ENCODE data around the gene TMEM179. TPM values are rescaled to one million over a fixed set of nuclear protein-coding genes. Genes with fewer than 3 reads are reported as not detected.

Gene TMEM179
- total and polyA plus RNA-seq, 7 experiments from 2014 or later, result 0.15 TPM; not detected in 6

- POLR2A ChIA-PET, result no interaction called here
These were observed 59.2 kb downstream of the TMEM179 start for GRCh38 chr14:104545151-104545941.

GRCh38 chr14:104544362-104544961 lies 60.1 kb downstream of the TMEM179 start:
- peaks cover 6 to 35% (median 11%) of the 10 kb centered on the region in 5 donors for H3K27me3 Mint-ChIP-seq
- H3K9me3 Mint-ChIP-seq, result peaks cover 0 to 1% (median 0%) of the 10 kb centered on the region in 11 donors
- ChIA-PET CTCF (no interaction called here), POLR2A (no interaction called here)
- Histone ChIP-seq H3K9me3 (ENCODE audit: control insufficient read depth in 2 of 3, low read length in 3 of 3) (no peaks in the 10 kb centered on the region), H3K27ac (ENCODE audit: low read depth, low read length) (no peak overlapping the region), H3K36me3 (ENCODE audit: control insufficient read depth in 2 of 3, insufficient read depth in 3 of 3, low read length in 3 of 3) (no peaks in the 10 kb centered on the region), H3K4me1 (ENCODE audit: control insufficient read depth in 2 of 2, insufficient read depth in 2 of 2, low read length in 2 of 2) (no peaks in the 10 kb centered on the region), H3K27me3 (ENCODE audit: control insufficient read depth in 2 of 2, insufficient read depth in 2 of 2, low read length in 2 of 2) (no peaks in the 10 kb centered on the region), H3K4me3 (ENCODE audit: low read length) (no peak overlapping the region)
- H3K4me3 Mint-ChIP-seq, result no peak overlapping the region
- ATAC-seq (no peak), DNase-seq (no peak)
- H3K4me1 Mint-ChIP-seq, result no peaks in the 10 kb centered on the region
- H3K27ac Mint-ChIP-seq, result no peak overlapping the region
- H3K36me3 Mint-ChIP-seq, result no peaks in the 10 kb centered on the region
- intact Hi-C loops (cut with micrococcal nuclease), result no loop called here

More at GRCh38 chr14:104545151-104545941, 59.2 kb downstream of the TMEM179 start:
- Histone ChIP-seq H3K27ac (ENCODE audit: low read depth, low read length) (no peak overlapping the region), H3K36me3 (ENCODE audit: control insufficient read depth in 2 of 3, insufficient read depth in 3 of 3, low read length in 3 of 3) (no peaks in the 10 kb centered on the region), H3K4me3 (ENCODE audit: low read length) (no peak overlapping the region), H3K4me1 (ENCODE audit: control insufficient read depth in 2 of 2, insufficient read depth in 2 of 2, low read length in 2 of 2) (no peaks in the 10 kb centered on the region), H3K9me3 (ENCODE audit: control insufficient read depth in 2 of 3, low read length in 3 of 3) (no peaks in the 10 kb centered on the region), H3K27me3 (ENCODE audit: control insufficient read depth in 2 of 2, insufficient read depth in 2 of 2, low read length in 2 of 2) (no peaks in the 10 kb centered on the region)
- Mint-ChIP-seq H3K27ac (no peak overlapping the region), H3K4me3 (no peak overlapping the region), H3K9me3 (peaks cover 0 to 3% (median 0%) of the 10 kb centered on the region in 11 donors), H3K36me3 (peaks cover 0 to 4% (median 0%) of the 10 kb centered on the region in 5 donors), H3K27me3 (peaks cover 4 to 42% (median 17%) of the 10 kb centered on the region in 5 donors), H3K4me1 (no peaks in the 10 kb centered on the region)
- CTCF ChIA-PET, result no interaction called here
- DNase-seq, result no peak
- no peak for ATAC-seq
- intact Hi-C loops (cut with micrococcal nuclease), result no loop called here

GRCh38 chr14:104542871-104543830 lies 61.4 kb downstream of the TMEM179 start:
- ChIA-PET CTCF (no interaction called here), POLR2A (no interaction called here)
- H3K4me3 ChIP-seq (ENCODE audit: low read length), result no peak overlapping the region
- no peak for ATAC-seq
- DNase-seq, result no peak
- H3K27ac ChIP-seq (ENCODE audit: low read depth, low read length), result no peak overlapping the region
- no peaks in the 10 kb centered on the region for H3K27me3 ChIP-seq (ENCODE audit: control insufficient read depth in 2 of 2, insufficient read depth in 2 of 2, low read length in 2 of 2)
- H3K36me3 ChIP-seq (ENCODE audit: control insufficient read depth in 2 of 3, insufficient read depth in 3 of 3, low read length in 3 of 3), result no peaks in the 10 kb centered on the region
- no peaks in the 10 kb centered on the region for H3K4me1 ChIP-seq (ENCODE audit: control insufficient read depth in 2 of 2, insufficient read depth in 2 of 2, low read length in 2 of 2)
- H3K9me3 ChIP-seq (ENCODE audit: control insufficient read depth in 2 of 3, low read length in 3 of 3), result no peaks in the 10 kb centered on the region
- Mint-ChIP-seq H3K4me1 (no peaks in the 10 kb centered on the region), H3K9me3 (peaks cover 0 to 1% (median 0%) of the 10 kb centered on the region in 11 donors), H3K27ac (no peak overlapping the region), H3K4me3 (no peak overlapping the region), H3K27me3 (peaks cover 6 to 29% (median 11%) of the 10 kb centered on the region in 5 donors), H3K36me3 (no peaks in the 10 kb centered on the region)
- intact Hi-C loops (cut with micrococcal nuclease), result no loop called here

- peaks cover 0 to 5% (median 3%) of the 10 kb centered on the region in 7 donors for H3K4me1 Mint-ChIP-seq
- H3K27me3 ChIP-seq (ENCODE audit: control insufficient read depth in 2 of 2, insufficient read depth in 2 of 2, low read length in 2 of 2), result no peaks in the 10 kb centered on the region
- H3K4me1 ChIP-seq (ENCODE audit: control insufficient read depth in 2 of 2, insufficient read depth in 2 of 2, low read length in 2 of 2), result no peaks in the 10 kb centered on the region
- DNase-seq (no peak), ATAC-seq (no peak)
- peaks cover 6 to 20% (median 11%) of the 10 kb centered on the region in 5 donors for H3K27me3 Mint-ChIP-seq
- CTCF ChIA-PET, result no interaction called here
- H3K27ac ChIP-seq (ENCODE audit: low read depth, low read length), result no peak overlapping the region
- H3K27ac Mint-ChIP-seq, result no peak overlapping the region
- H3K36me3 ChIP-seq (ENCODE audit: control insufficient read depth in 2 of 3, insufficient read depth in 3 of 3, low read length in 3 of 3), result no peaks in the 10 kb centered on the region
- peaks cover 0 to 5% (median 0%) of the 10 kb centered on the region in 11 donors for H3K9me3 Mint-ChIP-seq
- no peaks in the 10 kb centered on the region for H3K9me3 ChIP-seq (ENCODE audit: control insufficient read depth in 2 of 3, low read length in 3 of 3)
- no peaks in the 10 kb centered on the region for H3K36me3 Mint-ChIP-seq
- intact Hi-C loops (cut with micrococcal nuclease), result no loop called here
- no peak overlapping the region for H3K4me3 Mint-ChIP-seq
- no peak overlapping the region for H3K4me3 ChIP-seq (ENCODE audit: low read length)
- POLR2A ChIA-PET, result no interaction called here
These were observed 62.6 kb downstream of the TMEM179 start for GRCh38 chr14:104541905-104542465.

Other genes starting within 250 kb of the TMEM179 start
- not detected for gene C14orf180, start 25.0 kb downstream of the TMEM179 start, total RNA-seq
- not detected for gene C14orf180, start 25.0 kb downstream of the TMEM179 start, polyA plus RNA-seq
- 100 to 1,000 TPM in 2 of 5 experiments, 10 to 100 TPM in 3; 65.0 to 140 (median 95.5) TPM for gene INF2, start 84.8 kb upstream of the TMEM179 start, total RNA-seq
- gene INF2, start 84.8 kb upstream of the TMEM179 start, polyA plus RNA-seq, result 10 to 100 TPM in 1 of 2 donors, 1 to 10 TPM in 1; 5.8 to 12.4 TPM
- gene ADSS1, start 119.5 kb upstream of the TMEM179 start, total RNA-seq, result 1 to 10 TPM in 4 of 5 experiments, under 1 TPM in 1; 0.73 to 4.8 (median 4.2) TPM
- 1 to 10 TPM; 1.1 to 1.8 TPM for gene ADSS1, start 119.5 kb upstream of the TMEM179 start, polyA plus RNA-seq
- 10 to 100 TPM; 61.4 to 97.7 (median 77.4) TPM for gene SIVA1, start 148.4 kb upstream of the TMEM179 start, total RNA-seq
- 100 to 1,000 TPM; 269 to 276 TPM for gene SIVA1, start 148.4 kb upstream of the TMEM179 start, polyA plus RNA-seq
- gene AKT1, start 191.0 kb upstream of the TMEM179 start, total RNA-seq, result 100 to 1,000 TPM in 1 of 5 experiments, 10 to 100 TPM in 4; 70.4 to 131 (median 88.9) TPM
- gene AKT1, start 191.0 kb upstream of the TMEM179 start, polyA plus RNA-seq, result 10 to 100 TPM in 1 of 2 donors, 1 to 10 TPM in 1; 6.8 to 12.3 TPM
- 10 to 100 TPM in 1 of 5 experiments, 1 to 10 TPM in 4; 3.5 to 11.3 (median 5.5) TPM for gene ZBTB42, start 196.3 kb upstream of the TMEM179 start, total RNA-seq
- gene ZBTB42, start 196.3 kb upstream of the TMEM179 start, polyA plus RNA-seq, result 1 to 10 TPM; 2.1 TPM

Measured in naive thymus-derived CD4-positive, alpha-beta T cell (primary cell).